OCI-LY1 (cell line): ENCODE measurements around the gene FCAMR.

Experiments
- H2AFZ ChIP-seq: fragments of 200-600 bp; sonication (generic), shearing (Covaris generic); 2 replicates; pipeline ENCODE4 v1.6.0; 2014; ENCODE audit warnings: antibody characterized with exemption, mild to moderate bottlenecking, low read length
- H3F3A ChIP-seq: fragments of 200-600 bp; sonication (generic), shearing (Covaris generic); 2 replicates; pipeline ENCODE4 v1.6.0; 2014; ENCODE audit warnings: mild to moderate bottlenecking, antibody characterized with exemption, low read length, moderate library complexity; ENCODE audit not compliant: insufficient read depth
- H3K27ac ChIP-seq: fragments of 200-600 bp; sonication (generic); 2 replicates; pipeline ENCODE4 v1.5.1; 2014; ENCODE audit warnings: low read length, mixed run types, mild to moderate bottlenecking, low read depth; ENCODE audit not compliant: poor library complexity, severe bottlenecking
- H3K27me3 ChIP-seq: fragments of 200-600 bp; sonication (generic); 2 replicates; pipeline ENCODE4 v1.6.0; 2014; ENCODE audit warnings: antibody characterized with exemption, mild to moderate bottlenecking, low read length, moderate library complexity; ENCODE audit not compliant: insufficient read depth
- H3K36me3 ChIP-seq: fragments of 200-600 bp; sonication (generic); 2 replicates; pipeline ENCODE4 v1.6.1; 2014; ENCODE audit warnings: mild to moderate bottlenecking, antibody characterized with exemption, low read length, moderate library complexity, mixed read lengths; ENCODE audit not compliant: insufficient read depth
- H3K4me1 ChIP-seq: fragments of 200-600 bp; sonication (generic); 2 replicates; pipeline ENCODE4 v1.5.1; 2014; ENCODE audit warnings: mild to moderate bottlenecking, low read length, moderate library complexity; ENCODE audit not compliant: insufficient read depth, severe bottlenecking
- H3K4me2 ChIP-seq: fragments of 200-600 bp; sonication (generic), shearing (Covaris generic); 2 replicates; pipeline ENCODE4 v1.6.1; 2014; ENCODE audit warnings: low read length
- H3K4me3 ChIP-seq: fragments of 200-600 bp; sonication (generic); 2 replicates; pipeline ENCODE4 v1.5.1; 2014; ENCODE audit warnings: low read length, low read depth, mild to moderate bottlenecking, mixed read lengths; ENCODE audit not compliant: poor library complexity, severe bottlenecking
- H3K79me2 ChIP-seq: fragments of 200-600 bp; shearing (Covaris generic); 2 replicates; pipeline ENCODE4 v1.6.1; 2016; ENCODE audit warnings: mixed run types, low read length, mixed read lengths; ENCODE audit not compliant: insufficient read depth
- H3K9ac ChIP-seq: fragments of 200-600 bp; sonication (generic), shearing (Covaris generic); 2 replicates; pipeline ENCODE4 v1.6.1; 2014; ENCODE audit warnings: mild to moderate bottlenecking, low read length, mixed read lengths
- H3K9me2 ChIP-seq: fragments of 200-600 bp; sonication (generic), shearing (Covaris generic); 2 replicates; pipeline ENCODE4 v1.6.1; 2014; ENCODE audit warnings: low read depth, mild to moderate bottlenecking, low read length, mixed read lengths
- H3K9me3 ChIP-seq: fragments of 200-600 bp; shearing (Covaris generic); 2 replicates; pipeline ENCODE4 v1.6.1; 2014; ENCODE audit warnings: low read length, mixed read lengths
- H4K20me1 ChIP-seq: fragments of 200-600 bp; sonication (generic), shearing (Covaris generic); 2 replicates; pipeline ENCODE4 v1.6.0; 2016; ENCODE audit warnings: mild to moderate bottlenecking, low read length; ENCODE audit not compliant: insufficient read depth
- CTCF ChIP-seq: fragments of 200-600 bp; sonication (generic), shearing (Covaris generic); IDR thresholded peaks from 2 replicates; pipeline ENCODE4 v1.5.1; 2017; ENCODE audit warnings: mild to moderate bottlenecking, antibody characterized with exemption, low read length, moderate library complexity, mixed read lengths
- EZH2 ChIP-seq: fragments of 200-600 bp; sonication (generic), shearing (Covaris generic); IDR thresholded peaks from 2 replicates; pipeline ENCODE4 v1.8.0; 2017; ENCODE audit warnings: borderline replicate concordance, mixed run types, mild to moderate bottlenecking, antibody characterized with exemption, low read length, moderate library complexity, mixed read lengths

The FCAMR gene

GRCh38 chr1:206985162-206985749 lies 15.0 kb upstream of the FCAMR start:
- Histone ChIP-seq H3K27ac (no peak overlapping the region), H3K36me3 (no peaks in the 10 kb centered on the region), H3K9me3 (no peaks in the 10 kb centered on the region), H2AFZ (no peak overlapping the region), H3K4me3 (no peak overlapping the region), H3K9me2 (no peaks in the 10 kb centered on the region), H3F3A (no peaks in the 10 kb centered on the region), H3K4me2 (no peak overlapping the region), H3K79me2 (no peaks in the 10 kb centered on the region), H3K4me1 (no peaks in the 10 kb centered on the region), H3K9ac (no peak overlapping the region), H4K20me1 (no peaks in the 10 kb centered on the region), H3K27me3 (no peaks in the 10 kb centered on the region; the same call in 1 of the 2 replicates)
- TF ChIP-seq CTCF: no peak

- H3K4me2 ChIP-seq: no peak overlapping the region
- H3K9me3 ChIP-seq: no peaks in the 10 kb centered on the region
- H3K9me2 ChIP-seq: no peaks in the 10 kb centered on the region
- no peaks in the 10 kb centered on the region for H3F3A ChIP-seq
- no peak overlapping the region for H3K9ac ChIP-seq
- H3K27ac ChIP-seq: no peak overlapping the region
- H4K20me1 ChIP-seq: no peaks in the 10 kb centered on the region
- no peaks in the 10 kb centered on the region for H3K36me3 ChIP-seq
- no peak overlapping the region for H2AFZ ChIP-seq
- H3K79me2 ChIP-seq: no peaks in the 10 kb centered on the region
- no peaks in the 10 kb centered on the region for H3K4me1 ChIP-seq
- H3K4me3 ChIP-seq: no peak overlapping the region
- TF ChIP-seq EZH2 (no peak), CTCF (peak; percentile 70)
- no peaks in the 10 kb centered on the region; the same call in 1 of the 2 replicates for H3K27me3 ChIP-seq
Observed at GRCh38 chr1:206982216-206982615, 12.0 kb upstream of the FCAMR start.

GRCh38 chr1:206979379-206980043 lies 9.3 kb upstream of the FCAMR start:
- H3K4me2 ChIP-seq: no peak overlapping the region
- H3K9me2 ChIP-seq: no peaks in the 10 kb centered on the region
- peak; percentile 55 for TF ChIP-seq CTCF
- no peak for TF ChIP-seq EZH2
- no peaks in the 10 kb centered on the region for H4K20me1 ChIP-seq
- H3K27ac ChIP-seq: no peak overlapping the region
- no peaks in the 10 kb centered on the region for H3K79me2 ChIP-seq
- H3F3A ChIP-seq: no peaks in the 10 kb centered on the region
- no peaks in the 10 kb centered on the region for H3K27me3 ChIP-seq
- no peak overlapping the region for H2AFZ ChIP-seq
- no peaks in the 10 kb centered on the region for H3K9me3 ChIP-seq
- H3K36me3 ChIP-seq: no peaks in the 10 kb centered on the region
- H3K9ac ChIP-seq: no peak overlapping the region
- no peaks in the 10 kb centered on the region for H3K4me1 ChIP-seq
- no peak overlapping the region for H3K4me3 ChIP-seq
